ENCODE measurements around the gene ARPC5L. TPM values are rescaled to one million over a fixed set of nuclear protein-coding genes. Genes with fewer than 3 reads are reported as not detected.

The ARPC5L gene
- total and polyA plus RNA-seq, 2 experiments from 2014 or later, result 24.3 to 88.8 TPM

DNA sequence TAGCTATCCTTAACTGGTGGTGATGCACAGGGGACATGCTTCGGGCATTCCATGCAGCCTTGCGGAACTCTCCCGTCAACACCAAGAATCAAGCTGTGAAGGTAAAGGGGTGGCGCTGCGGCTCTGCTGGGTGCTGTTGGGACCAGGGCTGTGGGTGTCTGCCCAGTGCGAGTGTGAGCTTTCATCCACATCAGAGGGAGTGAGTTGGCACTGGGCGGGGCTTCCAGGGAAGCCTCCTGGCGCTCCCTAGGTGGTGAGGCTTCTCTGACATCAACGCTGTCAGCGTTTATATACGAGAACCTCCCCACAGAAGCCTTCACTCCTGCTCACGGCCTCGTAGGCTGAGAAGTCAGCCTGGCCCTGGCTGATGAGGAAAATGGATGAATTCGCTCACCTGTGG is 11.7 kb downstream of the ARPC5L start:
- H3K4me1 ChIP-seq (ENCODE audit: low read depth), result peaks cover 19% of the 10 kb centered on the region
- TF ChIP-seq CTCF (IDR thresholded peaks at IDR 0.05; ENCODE audit: low read depth, low read length), result no peak
- peaks cover 32% of the 10 kb centered on the region for H3K36me3 ChIP-seq
- no peaks in the 10 kb centered on the region for H3K9me3 ChIP-seq (ENCODE audit: low read depth)
- DNase-seq (ENCODE audit: low read depth in 1 of 2, low spot score in 1 of 2), result no peak
- H3K27ac ChIP-seq, result no peak overlapping the region
- no peaks in the 10 kb centered on the region for H3K27me3 ChIP-seq
- no peak overlapping the region for H3K4me3 ChIP-seq

DNA sequence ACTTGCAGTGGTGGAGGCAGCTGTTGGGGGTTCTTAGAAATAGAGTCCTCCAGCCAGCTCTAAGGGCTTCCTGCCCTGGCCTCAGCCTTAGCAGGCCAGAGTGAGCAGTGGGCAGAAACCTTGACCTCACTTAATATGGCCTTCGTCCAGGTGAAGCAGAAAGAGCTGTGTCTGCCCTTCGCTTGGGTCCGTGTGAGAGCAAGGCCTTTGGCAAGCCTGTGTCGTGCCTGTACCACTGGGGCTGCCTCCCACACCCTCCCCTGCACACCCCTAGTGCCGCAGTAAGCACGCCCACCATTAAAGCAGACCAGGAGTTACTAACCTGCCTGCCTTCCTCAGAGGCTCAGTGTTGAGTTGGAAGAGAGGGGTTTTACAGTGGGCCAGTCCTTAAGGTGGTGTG is 13.6 kb downstream of the ARPC5L start:
- Histone ChIP-seq H3K27ac (no peak overlapping the region), H3K27me3 (no peaks in the 10 kb centered on the region), H3K36me3 (peaks cover 44% of the 10 kb centered on the region), H3K4me1 (ENCODE audit: low read depth) (peaks cover 15% of the 10 kb centered on the region), H3K9me3 (ENCODE audit: low read depth) (no peaks in the 10 kb centered on the region), H3K4me3 (no peak overlapping the region)
- TF ChIP-seq CTCF (IDR thresholded peaks at IDR 0.05; ENCODE audit: low read depth, low read length), result no peak
- DNase-seq (ENCODE audit: low read depth in 1 of 2, low spot score in 1 of 2), result no peak

GRCh38 chr9:124877021-124877782 is 15.3 kb downstream of the ARPC5L start:
- no peak overlapping the region for H3K27ac ChIP-seq
- no peak for TF ChIP-seq CTCF (IDR thresholded peaks at IDR 0.05; ENCODE audit: low read depth, low read length)
- peaks cover 45% of the 10 kb centered on the region for H3K36me3 ChIP-seq
- peaks cover 5% of the 10 kb centered on the region for H3K4me1 ChIP-seq (ENCODE audit: low read depth)
- no peak overlapping the region for H3K4me3 ChIP-seq
- DNase-seq (ENCODE audit: low read depth in 1 of 2, low spot score in 1 of 2), result no peak
- H3K27me3 ChIP-seq, result no peaks in the 10 kb centered on the region
- no peaks in the 10 kb centered on the region for H3K9me3 ChIP-seq (ENCODE audit: low read depth)

- Histone ChIP-seq H3K36me3 (peaks cover 45% of the 10 kb centered on the region), H3K27me3 (no peaks in the 10 kb centered on the region), H3K4me1 (ENCODE audit: low read depth) (no peaks in the 10 kb centered on the region), H3K4me3 (no peak overlapping the region), H3K9me3 (ENCODE audit: low read depth) (no peaks in the 10 kb centered on the region), H3K27ac (peak overlapping the region; percentile 15)
- DNase-seq (ENCODE audit: low read depth in 1 of 2, low spot score in 1 of 2), result no peak
- TF ChIP-seq CTCF (IDR thresholded peaks at IDR 0.05; ENCODE audit: low read depth, low read length), result no peak
Measured at GRCh38 chr9:124878021-124878420, 16.1 kb downstream of the ARPC5L start.

- Histone ChIP-seq H3K27me3 (no peaks in the 10 kb centered on the region), H3K36me3 (peaks cover 45% of the 10 kb centered on the region), H3K27ac (peak overlapping the region; percentile 15), H3K4me1 (ENCODE audit: low read depth) (no peaks in the 10 kb centered on the region), H3K4me3 (no peak overlapping the region), H3K9me3 (ENCODE audit: low read depth) (no peaks in the 10 kb centered on the region)
- no peak for TF ChIP-seq CTCF (IDR thresholded peaks at IDR 0.05; ENCODE audit: low read depth, low read length)
- no peak for DNase-seq (ENCODE audit: low read depth in 1 of 2, low spot score in 1 of 2)
Measured at GRCh38 chr9:124878518-124878917, 16.6 kb downstream of the ARPC5L start.

Data from cardiac muscle cell (in vitro differentiated cells and primary cell).